PFSK-1 (cell line): Measurements from ENCODE around the gene SINHCAF. TPM values are rescaled to one million over a fixed set of nuclear protein-coding genes. Genes with fewer than 3 reads are reported as not detected.
A peak's percentile ranks its signal among the peaks of the same experiment; 100 is the strongest.

ENCODE experiments used
- FOXP2 ChIP-seq: optimal IDR thresholded peaks from 2 replicates; pipeline ENCODE3; 2011; ENCODE audit warnings: borderline replicate concordance, control low read depth, inconsistent platforms; ENCODE audit not compliant: insufficient read depth; ENCODE audit errors: extremely low read length, extremely low read depth
- POLR2AphosphoS5 ChIP-seq: IDR thresholded peaks from 2 replicates; pipeline ENCODE4 v1.6.1; 2012; ENCODE audit warnings: low read depth, mild to moderate bottlenecking, control low read depth, low read length, moderate library complexity
- REST ChIP-seq, 2 experiments: IDR thresholded peaks; 2 replicates each; pipeline versions ENCODE4 v1.6.1 to v1.8.0; 2011 to 2012; ENCODE audit warnings: low read depth in 2 of 2, low read length in 2 of 2, control low read depth in 1 of 2, inconsistent platforms in 1 of 2, mild to moderate bottlenecking in 1 of 2, moderate library complexity in 1 of 2; ENCODE audit not compliant: insufficient read depth in 1 of 2
- SIN3A ChIP-seq: IDR thresholded peaks from 2 replicates; pipeline ENCODE4 v1.6.1; 2012; ENCODE audit warnings: mild to moderate bottlenecking, low read length, moderate library complexity, borderline replicate concordance; ENCODE audit not compliant: insufficient read depth
- TAF1 ChIP-seq: IDR thresholded peaks from 2 replicates; pipeline ENCODE4 v1.6.1; 2012; ENCODE audit warnings: low read length, control low read depth, borderline replicate concordance; ENCODE audit not compliant: insufficient read depth
- polyA plus RNA-seq: library from polyadenylated mRNA; unstranded; fragments of >200 nt; gene quantifications from one replicate; pipeline ENCODE4 v1.2.1, GENCODE V29; 2012; ENCODE audit warnings: low read depth, missing spikeins; ENCODE audit not compliant: insufficient read length

The SINHCAF gene
- 88.6 TPM for polyA plus RNA-seq

- TF ChIP-seq REST (IDR thresholded peaks at IDR 0.05; ENCODE audit: insufficient read depth in 1 of 2, low read depth in 2 of 2, low read length in 2 of 2) (peak; percentile 54 to 67; a peak in 1 of 4 replicates), SIN3A (peak; percentile 80; the same call in 1 of the 2 replicates), TAF1 (peak; percentile 99), FOXP2 (peak; percentile 87), POLR2AphosphoS5 (peak; percentile 99)
Observed at GRCh38 chr12:31325877-31326631, at the start of gene SINHCAF. SINHCAF (minus strand) TSS chr12:31326150; CDS start chr12:31298204, 27,946 bp downstream.

- TF ChIP-seq FOXP2 (no peak), POLR2AphosphoS5 (no peak), SIN3A (no peak), REST (IDR thresholded peaks at IDR 0.05; ENCODE audit: insufficient read depth in 1 of 2, low read depth in 2 of 2, low read length in 2 of 2) (no peak), TAF1 (no peak)
Observed at GRCh38 chr12:31371256-31371620, 45.3 kb upstream of the SINHCAF start.

GRCh38 chr12:31370531-31371255 is 44.7 kb upstream of the SINHCAF start:
- TF ChIP-seq SIN3A (no peak), FOXP2 (no peak), TAF1 (no peak), REST (IDR thresholded peaks at IDR 0.05; ENCODE audit: insufficient read depth in 1 of 2, low read depth in 2 of 2, low read length in 2 of 2) (no peak), POLR2AphosphoS5 (no peak)

GRCh38 chr12:31369712-31370521 is 44.0 kb upstream of the SINHCAF start:
- TF ChIP-seq SIN3A, result no peak
- peak; percentile 16; the same call in 1 of the 2 replicates for TF ChIP-seq POLR2AphosphoS5
- 0 out of 2 replicates have a peak, but pooled peaks have one; percentile 40 for TF ChIP-seq TAF1
- TF ChIP-seq FOXP2, result no peak

- no peak for TF ChIP-seq FOXP2
- no peak for TF ChIP-seq TAF1
- TF ChIP-seq POLR2AphosphoS5, result no peak
- TF ChIP-seq REST (IDR thresholded peaks at IDR 0.05; ENCODE audit: insufficient read depth in 1 of 2, low read depth in 2 of 2, low read length in 2 of 2), result no peak
- no peak for TF ChIP-seq SIN3A
Observed at GRCh38 chr12:31368666-31369361, 42.9 kb upstream of the SINHCAF start.
